Endodermal cell (in vitro differentiated cells): ENCODE measurements around the gene GJB2. TPM values are rescaled to one million over a fixed set of nuclear protein-coding genes. Genes with fewer than 3 reads are reported as not detected.

Source experiments
- DNase-seq: peaks from one replicate; pipeline ENCODE4 v3.0.0-alpha.2; 2017
- H3K27ac ChIP-seq: 2 replicates; pipeline ENCODE4 v1.5.1; 2013; ENCODE audit warnings: mild to moderate bottlenecking, low read depth, low read length, moderate library complexity
- H3K27me3 ChIP-seq: 2 replicates; pipeline ENCODE4 v1.6.1; 2013; ENCODE audit warnings: mild to moderate bottlenecking, low read length, moderate library complexity; ENCODE audit not compliant: insufficient read depth, control insufficient read depth, poor library complexity, severe bottlenecking
- H3K36me3 ChIP-seq: 2 replicates; pipeline ENCODE4 v1.7.0; 2013; ENCODE audit warnings: mild to moderate bottlenecking, low read length, moderate library complexity; ENCODE audit not compliant: control insufficient read depth, insufficient read depth
- H3K4me1 ChIP-seq: one replicate; pipeline ENCODE4 v1.7.0; 2013; ENCODE audit warnings: low read length; ENCODE audit not compliant: control insufficient read depth, insufficient read depth
- H3K4me3 ChIP-seq: 2 replicates; pipeline ENCODE4 v1.5.1; 2013; ENCODE audit warnings: mild to moderate bottlenecking, low read length, moderate library complexity
- H3K9ac ChIP-seq: 2 replicates; pipeline ENCODE4 v1.6.1; 2013; ENCODE audit warnings: mild to moderate bottlenecking, low read length, moderate library complexity; ENCODE audit not compliant: poor library complexity, severe bottlenecking; ENCODE audit errors: extremely low read depth
- H3K9me3 ChIP-seq: 2 replicates; pipeline ENCODE4 v1.6.1; 2013; ENCODE audit warnings: mild to moderate bottlenecking, low read length, moderate library complexity; ENCODE audit not compliant: control insufficient read depth
- H3K27ac Mint-ChIP-seq: 2 replicates; pipeline ENCODE4 v1.8.0; 2020; ENCODE audit warnings: mixed read lengths
- H3K27me3 Mint-ChIP-seq: 2 replicates; pipeline ENCODE4 v1.8.0; 2021; ENCODE audit warnings: mild to moderate bottlenecking, mixed read lengths; ENCODE audit not compliant: insufficient read depth
- H3K36me3 Mint-ChIP-seq: 2 replicates; pipeline ENCODE4 v1.8.0; 2020; ENCODE audit warnings: low read depth, mixed read lengths
- H3K4me1 Mint-ChIP-seq: 2 replicates; pipeline ENCODE4 v1.8.0; 2020; ENCODE audit warnings: mixed read lengths
- H3K4me3 Mint-ChIP-seq: 2 replicates; pipeline ENCODE4 v1.8.0; 2020; ENCODE audit warnings: mild to moderate bottlenecking, moderate library complexity, mixed read lengths
- H3K9me3 Mint-ChIP-seq: 2 replicates; pipeline ENCODE4 v1.8.0; 2020; ENCODE audit warnings: mild to moderate bottlenecking, mixed read lengths
- CTCF ChIP-seq: fragments of 200-600 bp; sonication (generic); conservative IDR thresholded peaks from 2 replicates; pipeline ENCODE4 v1.5.0; 2021; ENCODE audit warnings: antibody characterized with exemption, mild to moderate bottlenecking
- WGBS, 2 experiments: methylation state at CpG; one replicate each; pipeline versions ENCODE4 v1.1.5 to v1.1.7; 2013; ENCODE audit warnings: missing lambda C conversion rate in 2 of 2, mixed read lengths in 1 of 2; ENCODE audit not compliant: insufficient coverage in 1 of 2, insufficient read length in 1 of 2; 5-methylcytosine and 5-hydroxymethylcytosine counted together
- total RNA-seq, 2 donors: library from RNA; stranded (reverse); fragmentation: NEBNext Ultra II Directional in 1 of 2; extraction: Animal tissue kit (Norgen Biotek cat#: 25700) in 1 of 2; gene quantifications; 2 replicates in 1 of 2; 3 replicates in 1 of 2; pipeline ENCODE4 v1.2.1, GENCODE V29; 2021

GJB2 gene
- total RNA-seq, 2 donors from 2014 or later = 0.26 to 0.82 TPM

GRCh38 chr13:20140487-20140886 lies 52.3 kb downstream of the GJB2 start:
- Mint-ChIP-seq H3K36me3 (no peaks in the 10 kb centered on the region), H3K27me3 (peaks cover 39% of the 10 kb centered on the region), H3K4me1 (no peaks in the 10 kb centered on the region), H3K4me3 (no peak overlapping the region), H3K27ac (no peak overlapping the region), H3K9me3 (no peaks in the 10 kb centered on the region)
- WGBS, 2 experiments = 74 to 100% methylated on average over 1 to 4 of the region's 4 CpGs
- Histone ChIP-seq H3K36me3 (no peaks in the 10 kb centered on the region), H3K27me3 (peaks cover 24% of the 10 kb centered on the region), H3K9me3 (no peaks in the 10 kb centered on the region), H3K4me1 (no peaks in the 10 kb centered on the region), H3K9ac (no peak overlapping the region), H3K27ac (no peak overlapping the region), H3K4me3 (no peak overlapping the region)
- peak; percentile 20 for DNase-seq
- no peak for TF ChIP-seq CTCF

GRCh38 chr13:20137875-20138274 lies 54.9 kb downstream of the GJB2 start:
- no peak overlapping the region for H3K27ac Mint-ChIP-seq

More at GRCh38 chr13:20137875-20138274, 54.9 kb downstream of the GJB2 start:
- Mint-ChIP-seq H3K4me3 (no peak overlapping the region), H3K36me3 (no peaks in the 10 kb centered on the region), H3K9me3 (no peaks in the 10 kb centered on the region), H3K27me3 (peaks cover 35% of the 10 kb centered on the region), H3K4me1 (no peaks in the 10 kb centered on the region)
- Histone ChIP-seq H3K36me3 (no peaks in the 10 kb centered on the region), H3K4me1 (no peaks in the 10 kb centered on the region), H3K27me3 (peaks cover 24% of the 10 kb centered on the region), H3K9me3 (no peaks in the 10 kb centered on the region), H3K27ac (no peak overlapping the region), H3K4me3 (no peak overlapping the region), H3K9ac (no peak overlapping the region)
- WGBS, 2 experiments = 84 to 100% methylated on average over 1 to 2 of the region's 2 CpGs
- TF ChIP-seq CTCF = no peak
- DNase-seq = no peak

Other genes with a start within 250 kb of the GJB2 start
- gene ZMYM2, start 234.2 kb downstream of the GJB2 start, total RNA-seq = 100 to 1,000 TPM; 200 to 207 TPM
- under 1 TPM; 0.07 to 0.09 TPM for gene GJA3, start 31.9 kb downstream of the GJB2 start, total RNA-seq
- gene GJB6, start 39.4 kb upstream of the GJB2 start, total RNA-seq = not detected